ENCODE data around the gene CFAP46. TPM values are rescaled to one million over a fixed set of nuclear protein-coding genes. Genes with fewer than 3 reads are reported as not detected.

CFAP46 gene
- total and polyA plus RNA-seq, 2 of the 8 experiments (the other 6 are each of a cell fraction or from before 2014, with no cell fraction given) = 2.6 to 4.8 TPM

- no peak overlapping the region for H2BK12ac ChIP-seq (ENCODE audit: low read depth, low read length)
- H3K4me3 ChIP-seq (ENCODE audit: extremely low read depth in 1 of 4, insufficient read depth in 2 of 4, low read depth in 3 of 4, low read length in 4 of 4) = no peak overlapping the region
- ChIA-PET POLR2A (ENCODE audit: partially characterized antibody) (no interaction called here), CTCF (ENCODE audit: partially characterized antibody) (interaction anchor here (1.0 to 3.7 kb wide), 4 partner anchors 9 to 196 kb away, joined by 3 to 18 read pairs (median 8); no protein-coding TSS in a partner anchor)
- H4K5ac ChIP-seq (ENCODE audit: insufficient read length, low read depth, low read length) = no peak overlapping the region
- no peak overlapping the region for H2BK15ac ChIP-seq (ENCODE audit: low read length)
- H2AFZ ChIP-seq (ENCODE audit: low read length) = no peak overlapping the region
- H4K91ac ChIP-seq (replicated peaks; ENCODE audit: insufficient read length, low read length) = no peak overlapping the region
- no peak overlapping the region for H3K56ac ChIP-seq (replicated peaks; ENCODE audit: insufficient read length, low read depth, low read length)
- H4K8ac ChIP-seq (ENCODE audit: extremely low read depth, insufficient read depth, low read length) = no peak overlapping the region
- H2BK120ac ChIP-seq (replicated peaks; ENCODE audit: low read depth, low read length) = no peak overlapping the region
- H3K23me2 ChIP-seq (ENCODE audit: low read depth, low read length) = no peaks in the 10 kb centered on the region
- WGBS, 2 experiments (ENCODE audit: extremely low coverage in 1 of 2, insufficient coverage in 1 of 2, insufficient read length in 1 of 2, insufficient replicate concordance in 2 of 2, low coverage in 1 of 2, low lambda C conversion rate in 2 of 2, missing lambda C conversion rate in 1 of 2) = 88% methylated on average over 22 of the region's 22 CpGs; no CpG with 5 or more reads in 1 of the 2 experiments
- no peaks in the 10 kb centered on the region for H3K79me1 ChIP-seq (ENCODE audit: low read depth, low read length)
- no peak overlapping the region for H3K18ac ChIP-seq (ENCODE audit: extremely low read depth, low read length)
- H3K4me2 ChIP-seq (ENCODE audit: insufficient read depth in 1 of 2, low read depth in 2 of 2, low read length in 2 of 2) = no peak overlapping the region
- H3K23ac ChIP-seq (ENCODE audit: insufficient read length) = no peak overlapping the region
- no peaks in the 10 kb centered on the region for H3K79me2 ChIP-seq (ENCODE audit: control insufficient read depth in 1 of 2, insufficient read depth in 2 of 2, low read length in 2 of 2)
- no peak overlapping the region for H3K27ac ChIP-seq (ENCODE audit: low read depth, low read length)
- no peaks in the 10 kb centered on the region; a peak in 1 of 7 replicates for H3K4me1 ChIP-seq (replicated peaks in 1 of 4; ENCODE audit: control insufficient read depth in 3 of 4, insufficient read depth in 4 of 4, low read length in 3 of 4)
- DNase-seq (ENCODE audit: low read depth in 1 of 2, low spot score in 2 of 2) = no peak
- H2AK5ac ChIP-seq (ENCODE audit: low read depth, low read length) = no peak overlapping the region
- H2BK5ac ChIP-seq (ENCODE audit: low read depth, low read length) = no peak overlapping the region
- no peak for FAIRE-seq
- no peaks in the 10 kb centered on the region for H3K36me3 ChIP-seq (ENCODE audit: control insufficient read depth in 2 of 4, insufficient read depth in 4 of 4, low read length in 3 of 4)
- H3K9me3 ChIP-seq (ENCODE audit: insufficient read depth in 2 of 2, low read depth in 1 of 2, low read length in 1 of 2) = no peaks in the 10 kb centered on the region; a peak in 1 of 4 replicates
- H2BK20ac ChIP-seq (ENCODE audit: low read length) = no peak overlapping the region
- H3K9ac ChIP-seq (replicated peaks in 1 of 4; ENCODE audit: extremely low read depth in 1 of 4, low read depth in 3 of 4, low read length in 3 of 4) = no peak overlapping the region
- no peak overlapping the region for H3K4ac ChIP-seq (replicated peaks; ENCODE audit: insufficient read length, low read depth, low read length)
- no peaks in the 10 kb centered on the region for H4K20me1 ChIP-seq (replicated peaks in 1 of 2; ENCODE audit: control insufficient read depth in 1 of 2, insufficient read depth in 2 of 2, low read length in 2 of 2)
- TF ChIP-seq ASH2L (IDR thresholded peaks at IDR 0.05; ENCODE audit: low read length) = no peak
- H3K14ac ChIP-seq (ENCODE audit: insufficient read length) = no peak overlapping the region
- no peaks in the 10 kb centered on the region for H3K27me3 ChIP-seq (replicated peaks in 1 of 4; ENCODE audit: control insufficient read depth in 3 of 4, extremely low read depth in 1 of 4, insufficient read depth in 3 of 4, low read length in 3 of 4)
Measured at GRCh38 chr10:132851451-132851850, 90.9 kb downstream of the CFAP46 start.
